Nephron (organoid): ENCODE data around the gene USH2A.

Experiments
- H3K27ac Mint-ChIP-seq, 3 experiments: 2 replicates each; pipeline ENCODE4 v1.8.0; 2020; ENCODE audit warnings: mixed read lengths in 3 of 3, mild to moderate bottlenecking in 2 of 3, moderate library complexity in 1 of 3
- H3K27me3 Mint-ChIP-seq: 2 replicates; pipeline ENCODE4 v1.8.0; 2021; ENCODE audit warnings: low read depth, mild to moderate bottlenecking, moderate library complexity, mixed read lengths
- H3K36me3 Mint-ChIP-seq: 2 replicates; pipeline ENCODE4 v1.8.0; 2020; ENCODE audit warnings: low read depth, mixed read lengths
- H3K4me1 Mint-ChIP-seq: 2 replicates; pipeline ENCODE4 v1.8.0; 2020; ENCODE audit warnings: mixed read lengths
- H3K4me3 Mint-ChIP-seq, 3 experiments: 2 replicates each; pipeline ENCODE4 v1.8.0; 2020; ENCODE audit warnings: mild to moderate bottlenecking in 3 of 3, mixed read lengths in 3 of 3, moderate library complexity in 2 of 3
- H3K9me3 Mint-ChIP-seq: 2 replicates; pipeline ENCODE4 v1.8.0; 2020; ENCODE audit warnings: mixed read lengths
- CTCF ChIP-seq, 3 experiments: fragments of 200-600 bp; sonication (generic); IDR thresholded peaks; one replicate each; pipeline ENCODE4 v1.5.0; 2021; ENCODE audit warnings: antibody characterized with exemption in 3 of 3; ENCODE audit not compliant: unreplicated experiment in 3 of 3

The USH2A gene

GRCh38 chr1:216247937-216248336 lies 175.3 kb downstream of the USH2A start:
- H3K9me3 Mint-ChIP-seq, result no peaks in the 10 kb centered on the region
- H3K27me3 Mint-ChIP-seq, result no peaks in the 10 kb centered on the region
- no peak overlapping the region for H3K27ac Mint-ChIP-seq
- H3K4me3 Mint-ChIP-seq, result no peak overlapping the region
- no peaks in the 10 kb centered on the region for H3K36me3 Mint-ChIP-seq
- TF ChIP-seq CTCF (IDR thresholded peaks at IDR 0.05; ENCODE audit: unreplicated experiment in 3 of 3), result no peak
- H3K4me1 Mint-ChIP-seq, result no peaks in the 10 kb centered on the region

DNA sequence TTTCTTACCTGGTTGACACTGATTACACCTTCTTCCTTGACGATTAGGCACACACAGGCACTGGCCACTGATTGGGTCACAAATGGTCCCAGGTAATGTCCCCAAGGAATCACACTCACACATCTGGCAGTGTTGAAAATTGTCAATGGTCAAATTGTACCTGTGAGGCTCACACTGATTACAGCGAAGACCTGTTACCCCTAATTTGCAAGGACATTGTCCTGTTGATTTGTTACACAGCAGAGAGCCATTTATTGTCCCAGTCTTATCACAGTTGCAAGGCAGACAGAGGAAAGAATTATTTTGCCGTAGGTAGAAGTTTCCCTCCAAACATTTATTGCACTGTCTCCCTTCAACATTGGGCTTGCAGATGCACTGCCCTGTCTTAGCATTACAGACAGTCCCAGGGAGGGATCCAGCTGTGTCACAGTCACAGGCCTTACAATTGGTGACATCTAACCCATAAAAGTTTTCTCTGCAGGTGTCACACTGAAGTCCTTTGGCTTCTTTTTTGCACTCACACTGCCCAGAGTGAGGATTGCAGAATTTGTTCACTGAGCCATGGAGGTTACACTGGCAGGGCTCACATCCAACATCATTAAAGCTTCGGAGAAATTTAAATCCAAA lies 176.6 kb downstream of the USH2A start:
- no peaks in the 10 kb centered on the region for H3K27me3 Mint-ChIP-seq
- H3K9me3 Mint-ChIP-seq, result no peaks in the 10 kb centered on the region
- H3K36me3 Mint-ChIP-seq, result no peaks in the 10 kb centered on the region
- H3K27ac Mint-ChIP-seq, result no peak overlapping the region
- H3K4me1 Mint-ChIP-seq, result no peaks in the 10 kb centered on the region
- no peak overlapping the region for H3K4me3 Mint-ChIP-seq
- no peak for TF ChIP-seq CTCF (IDR thresholded peaks at IDR 0.05; ENCODE audit: unreplicated experiment in 3 of 3)

DNA sequence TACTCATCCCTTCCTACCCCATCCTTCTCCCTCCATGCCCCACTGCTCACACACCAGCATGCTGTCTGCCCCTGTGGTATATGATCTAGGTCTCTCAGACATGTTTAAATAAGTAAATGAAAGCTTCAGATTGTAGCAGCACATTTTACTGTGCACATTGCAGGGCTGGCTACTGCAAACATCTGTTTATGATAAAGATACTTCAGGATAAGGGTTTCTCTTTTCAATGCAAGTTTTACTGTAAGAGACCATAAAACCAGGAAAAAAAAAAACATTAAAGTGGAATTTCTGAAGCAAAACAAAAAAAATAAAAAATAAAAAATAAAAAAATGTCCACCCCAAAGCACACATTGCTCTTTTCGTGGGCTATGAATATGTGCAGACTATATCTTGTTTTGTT lies 184.4 kb downstream of the USH2A start:
- Mint-ChIP-seq H3K27me3 (no peaks in the 10 kb centered on the region), H3K4me3 (no peak overlapping the region), H3K9me3 (no peaks in the 10 kb centered on the region), H3K4me1 (no peaks in the 10 kb centered on the region), H3K27ac (no peak overlapping the region), H3K36me3 (no peaks in the 10 kb centered on the region)
- TF ChIP-seq CTCF (IDR thresholded peaks at IDR 0.05; ENCODE audit: unreplicated experiment in 3 of 3), result no peak

GRCh38 chr1:216237927-216238542 lies 185.2 kb downstream of the USH2A start:
- no peaks in the 10 kb centered on the region for H3K36me3 Mint-ChIP-seq
- H3K27me3 Mint-ChIP-seq, result no peaks in the 10 kb centered on the region
- no peaks in the 10 kb centered on the region for H3K4me1 Mint-ChIP-seq
- TF ChIP-seq CTCF (IDR thresholded peaks at IDR 0.05; ENCODE audit: unreplicated experiment in 3 of 3), result no peak
- no peaks in the 10 kb centered on the region for H3K9me3 Mint-ChIP-seq
- H3K27ac Mint-ChIP-seq, result no peak overlapping the region
- no peak overlapping the region for H3K4me3 Mint-ChIP-seq

DNA sequence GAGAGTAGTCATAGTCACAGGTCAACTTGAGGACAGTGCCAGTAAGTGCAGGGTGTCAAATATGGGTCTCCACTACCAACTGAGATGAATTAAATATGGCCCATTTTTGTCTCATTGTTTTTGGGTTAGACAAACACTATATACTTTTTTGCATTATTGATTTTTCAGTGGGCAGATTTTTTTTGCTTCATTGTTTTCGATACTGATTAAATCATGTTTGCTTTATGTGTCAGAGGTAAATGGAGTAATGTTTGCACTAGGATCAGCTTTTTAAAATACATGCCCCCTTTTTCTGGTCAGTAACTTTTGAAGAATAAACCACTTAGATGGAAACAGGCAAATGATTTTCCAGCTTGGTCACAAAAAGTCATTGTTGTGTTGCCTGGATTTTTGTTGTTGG lies 199.0 kb downstream of the USH2A start:
- no peaks in the 10 kb centered on the region for H3K9me3 Mint-ChIP-seq
- peaks cover 7% of the 10 kb centered on the region for H3K4me1 Mint-ChIP-seq
- H3K4me3 Mint-ChIP-seq, result no peak overlapping the region
- TF ChIP-seq CTCF (IDR thresholded peaks at IDR 0.05; ENCODE audit: unreplicated experiment in 3 of 3), result no peak
- H3K36me3 Mint-ChIP-seq, result no peaks in the 10 kb centered on the region
- H3K27me3 Mint-ChIP-seq, result no peaks in the 10 kb centered on the region
- H3K27ac Mint-ChIP-seq, result no peak overlapping the region

GRCh38 chr1:216223486-216223885 lies 199.8 kb downstream of the USH2A start:
- Mint-ChIP-seq H3K36me3 (no peaks in the 10 kb centered on the region), H3K4me1 (peaks cover 7% of the 10 kb centered on the region), H3K4me3 (no peak overlapping the region), H3K27me3 (no peaks in the 10 kb centered on the region), H3K9me3 (no peaks in the 10 kb centered on the region), H3K27ac (no peak overlapping the region)
- TF ChIP-seq CTCF (IDR thresholded peaks at IDR 0.05; ENCODE audit: unreplicated experiment in 3 of 3), result no peak
